Measurements from ENCODE around the gene PPAN.

DNA sequence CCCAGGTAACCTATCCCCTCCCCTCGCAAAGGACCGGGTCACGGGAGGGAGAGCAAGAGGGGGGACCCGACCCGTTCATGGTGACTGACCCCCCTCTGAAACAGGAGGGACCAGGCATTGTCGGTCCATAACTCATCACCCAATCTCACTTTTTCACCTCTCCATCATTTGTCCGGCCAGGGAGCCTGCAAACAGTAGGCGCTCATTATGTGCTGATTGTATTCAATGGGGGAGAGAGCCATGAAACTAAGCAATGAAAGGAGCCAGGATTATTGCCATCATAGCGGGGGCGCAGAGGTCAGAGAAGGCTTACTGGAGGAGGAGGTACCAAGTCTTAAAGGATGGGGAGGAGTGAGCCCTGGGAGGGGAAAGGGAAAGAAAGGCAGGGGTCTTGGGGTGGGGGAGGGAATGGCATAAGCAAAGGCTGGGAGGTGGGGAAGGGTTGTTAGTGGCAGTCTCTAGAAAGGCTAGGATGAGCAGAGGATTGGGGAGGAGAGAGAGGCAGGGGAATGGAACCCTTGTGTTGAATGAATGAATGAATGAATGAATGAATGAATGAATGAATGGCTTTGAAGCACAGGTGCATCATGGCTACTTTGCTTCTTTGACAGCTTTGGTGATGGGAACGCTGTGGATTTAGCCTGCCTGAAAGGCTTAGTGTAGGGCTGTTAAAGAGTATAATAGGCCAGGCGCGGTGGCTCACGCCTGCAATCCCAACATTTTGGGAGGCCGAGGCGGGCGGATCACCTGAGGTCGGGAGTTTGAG lies 18.7 kb upstream of the PPAN start:
- TF ChIP-seq, protein P1, sequence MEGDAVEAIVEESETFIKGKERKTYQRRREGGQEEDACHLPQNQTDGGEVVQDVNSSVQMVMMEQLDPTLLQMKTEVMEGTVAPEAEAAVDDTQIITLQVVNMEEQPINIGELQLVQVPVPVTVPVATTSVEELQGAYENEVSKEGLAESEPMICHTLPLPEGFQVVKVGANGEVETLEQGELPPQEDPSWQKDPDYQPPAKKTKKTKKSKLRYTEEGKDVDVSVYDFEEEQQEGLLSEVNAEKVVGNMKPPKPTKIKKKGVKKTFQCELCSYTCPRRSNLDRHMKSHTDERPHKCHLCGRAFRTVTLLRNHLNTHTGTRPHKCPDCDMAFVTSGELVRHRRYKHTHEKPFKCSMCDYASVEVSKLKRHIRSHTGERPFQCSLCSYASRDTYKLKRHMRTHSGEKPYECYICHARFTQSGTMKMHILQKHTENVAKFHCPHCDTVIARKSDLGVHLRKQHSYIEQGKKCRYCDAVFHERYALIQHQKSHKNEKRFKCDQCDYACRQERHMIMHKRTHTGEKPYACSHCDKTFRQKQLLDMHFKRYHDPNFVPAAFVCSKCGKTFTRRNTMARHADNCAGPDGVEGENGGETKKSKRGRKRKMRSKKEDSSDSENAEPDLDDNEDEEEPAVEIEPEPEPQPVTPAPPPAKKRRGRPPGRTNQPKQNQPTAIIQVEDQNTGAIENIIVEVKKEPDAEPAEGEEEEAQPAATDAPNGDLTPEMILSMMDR (IDR thresholded peaks at IDR 0.05 in 2 of 3, conservative IDR thresholded peaks at IDR 0.05 in 1 of 3; ENCODE audit: borderline replicate concordance in 1 of 3, insufficient read depth in 1 of 3, low read depth in 2 of 3, low read length in 2 of 3): no peak
- TF ChIP-seq ZFX (IDR thresholded peaks at IDR 0.05): no peak
